ENCODE measurements around the gene ERP27.

- TF ChIP-seq CTCF (IDR thresholded peaks at IDR 0.05 in 4 of 5, conservative IDR thresholded peaks at IDR 0.05 in 1 of 5) (no peak), POLR2A (IDR thresholded peaks at IDR 0.05) (no peak)
Observed at GRCh38 chr12:14910090-14910915, 28.0 kb downstream of the ERP27 start.

Measured in gastrocnemius medialis (tissue), 4 donors.